Peyer's patch (tissue), 4 donors: ENCODE measurements around the gene ACADVL. TPM values are rescaled to one million over a fixed set of nuclear protein-coding genes. Genes with fewer than 3 reads are reported as not detected.

Source experiments
- DNase-seq, 3 donors: peaks; one replicate each; pipeline ENCODE4 v3.0.0-alpha.2; 2017 to 2019
- H3K27ac ChIP-seq, 4 donors: fragments of 200-600 bp; sonication (generic); one replicate each; pipeline ENCODE4 v1.5.1; 2016 to 2019
- H3K27me3 ChIP-seq, 2 donors: fragments of 200-600 bp; sonication (generic); one replicate each; pipeline ENCODE4 v1.5.1; 2019
- H3K36me3 ChIP-seq, 3 donors: fragments of 200-600 bp; sonication (generic); one replicate each; pipeline ENCODE4 v1.5.1; 2016 to 2019
- H3K4me1 ChIP-seq, 4 donors: fragments of 200-600 bp; sonication (generic); one replicate each; pipeline ENCODE4 v1.5.1; 2016 to 2019
- H3K4me3 ChIP-seq, 4 donors: fragments of 200-600 bp; sonication (generic); 1 replicate in 3 of 4; 2 replicates in 1 of 4; pipeline ENCODE4 v1.5.1; 2016 to 2019; ENCODE audit warnings: mild to moderate bottlenecking in 1 of 4
- H3K9me3 ChIP-seq, 4 donors: fragments of 200-600 bp; sonication (generic); one replicate each; pipeline ENCODE4 v1.5.1; 2016 to 2019; ENCODE audit warnings: mild to moderate bottlenecking in 1 of 4
- CTCF ChIP-seq, 6 experiments: fragments of 450-650 bp in 4 of 6; fragments of 200-600 bp in 2 of 6; sonication (generic) in 1 of 6; IDR thresholded peaks; one replicate each; pipeline ENCODE4 v1.5.1; 2017 to 2019; ENCODE audit warnings: antibody characterized with exemption in 6 of 6, mild to moderate bottlenecking in 3 of 6, moderate library complexity in 1 of 6
- POLR2A ChIP-seq, 2 donors: fragments of 450-650 bp; IDR thresholded peaks; one replicate each; pipeline ENCODE4 v1.5.1; 2017; ENCODE audit warnings: antibody characterized with exemption in 2 of 2, mild to moderate bottlenecking in 2 of 2, moderate library complexity in 2 of 2
- total RNA-seq, 4 donors: library from RNA; depleted of rRNA; stranded (reverse); fragments of >200 nt; gene quantifications; one replicate each; pipeline ENCODE4 v1.1.0, GENCODE V29; 2016

The ACADVL gene
- total RNA-seq, 4 donors from 2014 or later: 1,292 to 4,167 (median 1,553) TPM

- peaks cover 5 to 46% (median 8%) of the 10 kb centered on the region in 4 donors for H3K4me1 ChIP-seq
These were observed 5.2 kb upstream of the ACADVL start for GRCh38 chr17:7214300-7215135.

GRCh38 chr17:7215136-7215638 is 4.6 kb upstream of the ACADVL start:
- H3K4me1 ChIP-seq: peaks cover 5 to 46% (median 8%) of the 10 kb centered on the region in 4 donors
- no peak for DNase-seq
- peak overlapping the region in 3 of 4 donors; percentile 42 to 57 (median 53) for H3K4me3 ChIP-seq

More at GRCh38 chr17:7214300-7215135, 5.2 kb upstream of the ACADVL start:
- H3K4me3 ChIP-seq: peak overlapping the region; percentile 31 to 57 (median 48)
- DNase-seq: peak; percentile 98 to 99 (median 99)
- no peak for TF ChIP-seq POLR2A (IDR thresholded peaks at IDR 0.05)
- TF ChIP-seq CTCF (IDR thresholded peaks at IDR 0.05): peak in 5 of 6 experiments; percentile 15 to 57 (median 36)
- no peaks in the 10 kb centered on the region for H3K36me3 ChIP-seq
- H3K9me3 ChIP-seq: no peaks in the 10 kb centered on the region
- peak overlapping the region; percentile 54 to 74 (median 68) for H3K27ac ChIP-seq
- H3K27me3 ChIP-seq: no peaks in the 10 kb centered on the region

GRCh38 chr17:7215652-7216180 is 4.0 kb upstream of the ACADVL start:
- peaks cover 5 to 51% (median 10%) of the 10 kb centered on the region in 4 donors for H3K4me1 ChIP-seq
- TF ChIP-seq POLR2A (IDR thresholded peaks at IDR 0.05) (no peak), CTCF (IDR thresholded peaks at IDR 0.05) (no peak)
- H3K4me3 ChIP-seq: no peak overlapping the region

More at GRCh38 chr17:7215136-7215638, 4.6 kb upstream of the ACADVL start:
- TF ChIP-seq POLR2A (IDR thresholded peaks at IDR 0.05): no peak
- TF ChIP-seq CTCF (IDR thresholded peaks at IDR 0.05): no peak
- Histone ChIP-seq H3K27ac (peak overlapping the region in 3 of 4 donors; percentile 65 to 74 (median 70)), H3K27me3 (no peaks in the 10 kb centered on the region), H3K36me3 (no peaks in the 10 kb centered on the region), H3K9me3 (no peaks in the 10 kb centered on the region)

GRCh38 chr17:7216242-7217112 is 3.3 kb upstream of the ACADVL start:
- no peak for TF ChIP-seq POLR2A (IDR thresholded peaks at IDR 0.05)
- TF ChIP-seq CTCF (IDR thresholded peaks at IDR 0.05): no peak
- peak overlapping the region in 3 of 4 donors; percentile 21 to 51 (median 45) for H3K4me3 ChIP-seq
- no peaks in the 10 kb centered on the region for H3K27me3 ChIP-seq
- no peaks in the 10 kb centered on the region for H3K9me3 ChIP-seq
- DNase-seq: no peak
- peaks cover 0 to under 1% (median 0%) of the 10 kb centered on the region in 3 donors for H3K36me3 ChIP-seq
- peak overlapping the region; percentile 26 to 100 (median 64) for H3K27ac ChIP-seq
- H3K4me1 ChIP-seq: peaks cover 5 to 58% (median 13%) of the 10 kb centered on the region in 4 donors

More at GRCh38 chr17:7215652-7216180, 4.0 kb upstream of the ACADVL start:
- H3K9me3 ChIP-seq: no peaks in the 10 kb centered on the region
- peak overlapping the region in 3 of 4 donors; percentile 65 to 74 (median 70) for H3K27ac ChIP-seq
- no peaks in the 10 kb centered on the region for H3K36me3 ChIP-seq
- H3K27me3 ChIP-seq: no peaks in the 10 kb centered on the region
- no peak for DNase-seq
